Spinal cord (tissue), 10 donors: Measurements from ENCODE around the gene TDRKH. TPM values are rescaled to one million over a fixed set of nuclear protein-coding genes. Genes with fewer than 3 reads are reported as not detected.

Experiments used
- DNase-seq, 6 donors: peaks; one replicate each; pipeline versions ENCODE4 v3.0.0 to v3.0.0-alpha.2; 2013 to 2015; ENCODE audit warnings: low spot score in 6 of 6, low read depth in 4 of 6
- H3K27ac ChIP-seq: one replicate; pipeline ENCODE4 v1.5.1; 2013; ENCODE audit warnings: low read depth, low read length, control low read depth
- H3K27me3 ChIP-seq: one replicate; pipeline ENCODE4 v1.6.1; 2013; ENCODE audit warnings: low read length; ENCODE audit not compliant: control insufficient read depth, insufficient read depth
- H3K36me3 ChIP-seq: one replicate; pipeline ENCODE4 v1.6.1; 2013; ENCODE audit warnings: low read length; ENCODE audit not compliant: control insufficient read depth, insufficient read depth
- H3K4me1 ChIP-seq: one replicate; pipeline ENCODE4 v1.6.1; 2013; ENCODE audit warnings: low read length; ENCODE audit not compliant: control insufficient read depth, insufficient read depth
- H3K4me3 ChIP-seq: one replicate; pipeline ENCODE4 v1.5.1; 2013; ENCODE audit warnings: low read depth, low read length, control low read depth
- H3K9me3 ChIP-seq: one replicate; pipeline ENCODE4 v1.6.1; 2013; ENCODE audit warnings: low read length; ENCODE audit not compliant: control insufficient read depth, insufficient read depth
- WGBS: methylation state at CpG from one replicate; pipeline ENCODE4 v1.1.5; 2013; ENCODE audit warnings: missing lambda C conversion rate; ENCODE audit not compliant: insufficient coverage; 5-methylcytosine and 5-hydroxymethylcytosine counted together
- long read RNA-seq, 4 donors: transcript quantifications; one replicate each; lab custom pipeline, GENCODE V29; 2026
- polyA plus RNA-seq, 2 donors: library from polyadenylated mRNA; unstranded; fragments of 120-200 nt; gene quantifications; one replicate each; pipeline ENCODE4 v1.2.1, GENCODE V29; 2013; ENCODE audit not compliant: insufficient read length in 2 of 2
- total RNA-seq, 2 donors: library from RNA; depleted of rRNA in 1 of 2; stranded (reverse); fragments of 120-200 nt in 1 of 2; fragments of >200 nt in 1 of 2; gene quantifications; one replicate each; pipeline versions ENCODE4 v1.2.3 to v1.2.4, GENCODE V29; 2013 to 2014
- donor health status: healthy.

TDRKH gene, protein sequence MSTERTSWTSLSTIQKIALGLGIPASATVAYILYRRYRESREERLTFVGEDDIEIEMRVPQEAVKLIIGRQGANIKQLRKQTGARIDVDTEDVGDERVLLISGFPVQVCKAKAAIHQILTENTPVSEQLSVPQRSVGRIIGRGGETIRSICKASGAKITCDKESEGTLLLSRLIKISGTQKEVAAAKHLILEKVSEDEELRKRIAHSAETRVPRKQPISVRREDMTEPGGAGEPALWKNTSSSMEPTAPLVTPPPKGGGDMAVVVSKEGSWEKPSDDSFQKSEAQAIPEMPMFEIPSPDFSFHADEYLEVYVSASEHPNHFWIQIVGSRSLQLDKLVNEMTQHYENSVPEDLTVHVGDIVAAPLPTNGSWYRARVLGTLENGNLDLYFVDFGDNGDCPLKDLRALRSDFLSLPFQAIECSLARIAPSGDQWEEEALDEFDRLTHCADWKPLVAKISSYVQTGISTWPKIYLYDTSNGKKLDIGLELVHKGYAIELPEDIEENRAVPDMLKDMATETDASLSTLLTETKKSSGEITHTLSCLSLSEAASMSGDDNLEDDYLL
- total RNA-seq (10 to 100 TPM; 11.3 to 15.6 TPM), polyA plus RNA-seq (10 to 100 TPM; 18.7 to 20.8 TPM)
- long read RNA-seq, donor 1, partial matches to known transcripts, result 0 of 3 reads
- long read RNA-seq, donor 1, other reads (novel, unspliced or antisense), result 0 of 3 reads
- long read RNA-seq, donor 2, partial matches to known transcripts, result 0 of 2 reads
- long read RNA-seq, donor 2, other reads (novel, unspliced or antisense), result 0 of 2 reads
- long read RNA-seq, donor 3, partial matches to known transcripts, result 0 of 1 reads
- long read RNA-seq, donor 3, other reads (novel, unspliced or antisense), result 0 of 1 reads
- long read RNA-seq, donor 4, partial matches to known transcripts, result 0 of 2 reads
- long read RNA-seq, donor 4, other reads (novel, unspliced or antisense), result 0 of 2 reads

GRCh38 chr1:151790071-151790939 lies at the start of gene TDRKH:
Gene TDRKH (minus strand): TSS chr1:151790500. CDS start chr1:151783022, 7,478 bp downstream.
- peak within 1 kb of the TSS; percentile 82 for H3K27ac ChIP-seq
- no peaks in the 10 kb centered on the region for H3K4me1 ChIP-seq
- H3K36me3 ChIP-seq, result no peaks in the 10 kb centered on the region
- DNase-seq, result peak; percentile 92 to 100 (median 98)
- no peaks in the 10 kb centered on the region for H3K27me3 ChIP-seq
- under 1% methylated on average over 56 of the region's 58 CpGs for WGBS
- H3K9me3 ChIP-seq, result no peaks in the 10 kb centered on the region
- peak within 1 kb of the TSS; percentile 83 for H3K4me3 ChIP-seq

- 3% methylated on average over 45 of the region's 47 CpGs for WGBS
- no peaks in the 10 kb centered on the region for H3K36me3 ChIP-seq
- peaks cover 31% of the 10 kb centered on the region for H3K27me3 ChIP-seq
- H3K4me3 ChIP-seq, result peak within 1 kb of the TSS; percentile 24
- peak within 1 kb of the TSS; percentile 34 for H3K27ac ChIP-seq
- peak in 3 of 6 donors; percentile 43 to 84 (median 84) for DNase-seq
- no peaks in the 10 kb centered on the region for H3K9me3 ChIP-seq
- peaks cover 20% of the 10 kb centered on the region for H3K4me1 ChIP-seq
Measured at GRCh38 chr1:151839457-151840403, 49.4 kb upstream of the TDRKH start, which contains the start of gene C2CD4D. Gene C2CD4D (minus strand): TSS chr1:151839820. CDS start chr1:151838989, 831 bp downstream.

DNA sequence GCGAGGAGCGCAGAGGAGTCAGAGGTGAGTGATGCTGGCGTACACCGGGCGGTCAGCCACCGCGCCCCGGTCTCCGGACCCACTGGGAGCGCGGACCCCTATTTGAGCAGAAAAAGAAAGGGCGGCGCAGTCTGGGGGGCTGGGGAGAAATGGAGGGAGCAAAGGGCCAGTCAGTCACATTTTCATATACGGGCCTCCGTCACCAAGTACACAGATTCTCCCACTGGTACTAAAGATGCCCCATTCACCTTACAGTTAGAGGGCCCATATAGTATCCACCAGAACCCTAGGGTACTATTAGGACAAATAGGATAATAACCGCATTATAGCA lies 48.7 kb upstream of the TDRKH start:
- no peak for DNase-seq
- 5% methylated on average over 7 of the region's 16 CpGs for WGBS
- Histone ChIP-seq H3K27me3 (peaks cover 31% of the 10 kb centered on the region), H3K36me3 (no peaks in the 10 kb centered on the region), H3K9me3 (no peaks in the 10 kb centered on the region), H3K4me1 (peaks cover 20% of the 10 kb centered on the region), H3K27ac (no peak overlapping the region), H3K4me3 (peak overlapping the region; percentile 24)

DNA sequence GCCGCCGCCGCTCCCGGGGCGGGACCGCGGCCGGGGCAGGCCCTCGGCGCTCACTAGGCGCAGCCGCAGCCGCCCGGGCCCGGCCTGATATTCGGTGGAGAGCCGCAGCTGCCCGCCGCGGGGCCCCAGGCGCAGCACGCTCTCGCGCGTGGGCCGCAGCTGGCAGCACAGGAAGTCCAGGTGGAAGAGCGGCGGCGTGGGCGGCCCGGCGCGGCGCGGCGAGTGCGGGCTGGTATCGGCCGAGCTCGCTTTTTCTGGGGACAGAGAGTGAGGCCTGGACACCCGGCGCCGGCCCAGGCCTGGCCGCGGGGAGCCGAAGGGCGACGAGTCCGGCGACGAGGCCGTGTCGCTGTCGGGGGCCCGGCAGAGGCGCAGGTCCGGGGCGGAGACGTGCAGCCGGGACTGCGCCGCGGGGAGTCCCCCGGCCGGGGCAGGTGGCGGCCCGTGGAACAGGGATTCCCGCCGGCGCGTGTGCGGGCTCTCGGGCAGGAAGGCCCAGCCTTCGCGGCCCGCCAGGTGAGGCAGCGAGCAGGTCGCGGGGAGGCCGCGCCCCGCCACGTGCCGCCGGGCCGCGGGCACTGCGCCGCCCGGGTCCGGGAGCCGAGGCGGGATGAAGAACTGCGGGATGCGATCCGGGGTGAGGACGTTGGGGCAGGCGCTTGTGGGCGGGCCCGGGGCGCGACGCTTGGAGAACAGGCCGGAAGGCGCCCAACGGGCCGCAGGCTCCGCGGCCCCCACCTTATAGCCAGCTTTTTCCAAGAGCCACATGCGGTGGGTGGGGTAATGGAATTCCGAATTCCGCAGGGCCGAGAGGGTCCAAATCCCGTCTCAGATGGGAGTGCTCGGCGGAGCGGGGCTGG lies 48.2 kb upstream of the TDRKH start:
- Histone ChIP-seq H3K27me3 (peaks cover 31% of the 10 kb centered on the region), H3K27ac (no peak overlapping the region)

DNA sequence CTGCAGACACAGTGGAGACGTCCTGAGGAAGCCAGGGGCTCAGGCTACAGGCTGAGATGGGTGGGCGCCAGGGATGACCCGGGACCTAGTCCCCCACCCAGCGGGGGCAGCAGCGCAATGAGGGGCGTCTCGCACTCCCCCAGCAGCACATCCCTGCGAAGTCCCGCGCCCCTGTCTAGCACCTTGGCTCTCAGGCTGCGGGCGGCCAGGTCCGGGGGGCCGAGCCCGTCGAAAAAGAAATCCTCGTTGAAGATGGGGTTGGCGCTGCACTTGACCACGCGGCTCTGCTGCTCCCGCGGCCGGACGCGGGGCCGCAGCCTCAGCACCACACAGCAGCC lies 47.6 kb upstream of the TDRKH start:
- 8% methylated on average over 26 of the region's 26 CpGs for WGBS
- peaks cover 31% of the 10 kb centered on the region for H3K27me3 ChIP-seq
- no peak overlapping the region for H3K27ac ChIP-seq

More for the DNA sequence above, 48.2 kb upstream of the TDRKH start:
- Histone ChIP-seq H3K4me1 (peaks cover 20% of the 10 kb centered on the region), H3K9me3 (no peaks in the 10 kb centered on the region), H3K36me3 (no peaks in the 10 kb centered on the region), H3K4me3 (no peak overlapping the region)
- DNase-seq, result peak in 2 of 6 donors; percentile 22 to 31
- 1% methylated on average over 117 of the region's 117 CpGs for WGBS

DNA sequence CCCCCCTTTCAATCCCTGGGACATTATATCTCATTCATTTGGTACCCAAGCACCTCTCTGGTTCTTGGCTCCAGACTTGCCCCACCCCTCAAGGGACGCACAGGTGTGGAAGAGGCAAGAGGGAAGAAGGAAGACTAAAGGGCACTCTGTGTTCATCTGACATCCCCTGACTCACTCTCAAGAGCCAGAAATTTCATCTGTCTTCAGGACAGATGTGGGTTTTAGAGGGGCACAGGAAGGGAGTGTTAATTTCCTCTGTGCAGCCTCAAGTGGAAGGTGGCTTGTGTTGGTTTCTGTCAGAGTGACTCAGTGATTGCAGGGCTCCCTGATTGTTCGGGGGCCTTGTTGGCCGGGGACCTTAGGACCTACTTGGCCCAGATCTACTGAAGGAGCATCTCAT lies 46.9 kb upstream of the TDRKH start:
- Histone ChIP-seq H3K27ac (no peak overlapping the region), H3K27me3 (peaks cover 31% of the 10 kb centered on the region), H3K4me3 (no peak overlapping the region), H3K9me3 (no peaks in the 10 kb centered on the region), H3K36me3 (no peaks in the 10 kb centered on the region), H3K4me1 (peaks cover 27% of the 10 kb centered on the region)
- no peak for DNase-seq
- WGBS, result 80% methylated on average over 2 of the region's 3 CpGs

More for the DNA sequence above, 47.6 kb upstream of the TDRKH start:
- Histone ChIP-seq H3K36me3 (no peaks in the 10 kb centered on the region), H3K4me3 (no peak overlapping the region), H3K4me1 (peaks cover 21% of the 10 kb centered on the region), H3K9me3 (no peaks in the 10 kb centered on the region)
- DNase-seq, result no peak

GRCh38 chr1:151835596-151835995 lies 45.3 kb upstream of the TDRKH start:
- no peak overlapping the region for H3K27ac ChIP-seq
- no peak for DNase-seq
- H3K36me3 ChIP-seq, result no peaks in the 10 kb centered on the region
- H3K9me3 ChIP-seq, result no peaks in the 10 kb centered on the region
- no CpG with 5 or more reads among the region's 7 CpGs for WGBS
- H3K27me3 ChIP-seq, result peaks cover 31% of the 10 kb centered on the region
- peaks cover 28% of the 10 kb centered on the region for H3K4me1 ChIP-seq
- no peak overlapping the region for H3K4me3 ChIP-seq

GRCh38 chr1:151834239-151834638 lies 43.9 kb upstream of the TDRKH start:
- no peak for DNase-seq
- Histone ChIP-seq H3K9me3 (no peaks in the 10 kb centered on the region), H3K36me3 (no peaks in the 10 kb centered on the region), H3K4me1 (peaks cover 24% of the 10 kb centered on the region), H3K4me3 (no peak overlapping the region), H3K27ac (no peak overlapping the region), H3K27me3 (peaks cover 21% of the 10 kb centered on the region)
- no CpG with 5 or more reads among the region's 3 CpGs for WGBS
